Measurements from ENCODE around the gene TFDP1. TPM values are rescaled to one million over a fixed set of nuclear protein-coding genes. Genes with fewer than 3 reads are reported as not detected.
"Not testable (repeated sequence)": the region's sequence is repeated elsewhere in the genome, so short reads cannot be mapped to it uniquely, and the experiment has no call there.

The TFDP1 gene
- total RNA-seq, 4 donors from 2014 or later: 10.3 to 101 (median 52.3) TPM

DNA sequence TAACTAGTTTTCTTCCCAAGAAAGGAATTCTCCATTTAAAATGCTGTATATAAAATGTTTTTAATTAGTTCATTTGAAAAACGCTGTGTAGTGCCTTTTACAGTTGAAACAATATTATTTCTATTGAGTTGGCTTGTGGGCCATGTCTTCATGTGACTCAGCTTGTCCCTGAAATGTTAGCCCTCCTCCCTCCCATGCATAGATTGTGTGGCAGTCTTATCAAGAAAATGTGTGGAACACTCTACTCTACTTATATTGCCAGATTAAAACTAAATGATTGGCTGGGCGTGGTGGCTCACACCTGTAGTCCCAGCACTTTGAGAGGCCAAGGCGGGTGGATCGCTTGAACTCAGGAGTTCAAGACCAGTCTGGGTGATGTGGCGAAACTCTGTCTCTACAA, 33.4 kb downstream of the TFDP1 start:
- Histone ChIP-seq H3K4me3 (no peak overlapping the region), H3K27ac (no peak overlapping the region), H3K27me3 (no peaks in the 10 kb centered on the region), H3K9me3 (no peaks in the 10 kb centered on the region), H3K4me1 (no peaks in the 10 kb centered on the region), H3K36me3 (no peaks in the 10 kb centered on the region)
- DNase-seq: no peak
- no peak for TF ChIP-seq POLR2A (IDR thresholded peaks at IDR 0.05)
- TF ChIP-seq, protein P1, sequence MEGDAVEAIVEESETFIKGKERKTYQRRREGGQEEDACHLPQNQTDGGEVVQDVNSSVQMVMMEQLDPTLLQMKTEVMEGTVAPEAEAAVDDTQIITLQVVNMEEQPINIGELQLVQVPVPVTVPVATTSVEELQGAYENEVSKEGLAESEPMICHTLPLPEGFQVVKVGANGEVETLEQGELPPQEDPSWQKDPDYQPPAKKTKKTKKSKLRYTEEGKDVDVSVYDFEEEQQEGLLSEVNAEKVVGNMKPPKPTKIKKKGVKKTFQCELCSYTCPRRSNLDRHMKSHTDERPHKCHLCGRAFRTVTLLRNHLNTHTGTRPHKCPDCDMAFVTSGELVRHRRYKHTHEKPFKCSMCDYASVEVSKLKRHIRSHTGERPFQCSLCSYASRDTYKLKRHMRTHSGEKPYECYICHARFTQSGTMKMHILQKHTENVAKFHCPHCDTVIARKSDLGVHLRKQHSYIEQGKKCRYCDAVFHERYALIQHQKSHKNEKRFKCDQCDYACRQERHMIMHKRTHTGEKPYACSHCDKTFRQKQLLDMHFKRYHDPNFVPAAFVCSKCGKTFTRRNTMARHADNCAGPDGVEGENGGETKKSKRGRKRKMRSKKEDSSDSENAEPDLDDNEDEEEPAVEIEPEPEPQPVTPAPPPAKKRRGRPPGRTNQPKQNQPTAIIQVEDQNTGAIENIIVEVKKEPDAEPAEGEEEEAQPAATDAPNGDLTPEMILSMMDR (IDR thresholded peaks at IDR 0.05): no peak
- intact Hi-C loops (cut with DNase I; ENCODE audit: low total_unique reads): no loop called here

- intact Hi-C loops (cut with DNase I; ENCODE audit: low total_unique reads): no loop called here
- Histone ChIP-seq H3K4me1 (no peaks in the 10 kb centered on the region), H3K9me3 (no peaks in the 10 kb centered on the region), H3K27me3 (no peaks in the 10 kb centered on the region), H3K36me3 (no peaks in the 10 kb centered on the region), H3K4me3 (no peak overlapping the region), H3K27ac (no peak overlapping the region)
- no peak for TF ChIP-seq POLR2A (IDR thresholded peaks at IDR 0.05)
- TF ChIP-seq, protein P1 (IDR thresholded peaks at IDR 0.05): no peak
- DNase-seq: no peak
Observed at GRCh38 chr13:113618455-113618854, 33.9 kb downstream of the TFDP1 start.

DNA sequence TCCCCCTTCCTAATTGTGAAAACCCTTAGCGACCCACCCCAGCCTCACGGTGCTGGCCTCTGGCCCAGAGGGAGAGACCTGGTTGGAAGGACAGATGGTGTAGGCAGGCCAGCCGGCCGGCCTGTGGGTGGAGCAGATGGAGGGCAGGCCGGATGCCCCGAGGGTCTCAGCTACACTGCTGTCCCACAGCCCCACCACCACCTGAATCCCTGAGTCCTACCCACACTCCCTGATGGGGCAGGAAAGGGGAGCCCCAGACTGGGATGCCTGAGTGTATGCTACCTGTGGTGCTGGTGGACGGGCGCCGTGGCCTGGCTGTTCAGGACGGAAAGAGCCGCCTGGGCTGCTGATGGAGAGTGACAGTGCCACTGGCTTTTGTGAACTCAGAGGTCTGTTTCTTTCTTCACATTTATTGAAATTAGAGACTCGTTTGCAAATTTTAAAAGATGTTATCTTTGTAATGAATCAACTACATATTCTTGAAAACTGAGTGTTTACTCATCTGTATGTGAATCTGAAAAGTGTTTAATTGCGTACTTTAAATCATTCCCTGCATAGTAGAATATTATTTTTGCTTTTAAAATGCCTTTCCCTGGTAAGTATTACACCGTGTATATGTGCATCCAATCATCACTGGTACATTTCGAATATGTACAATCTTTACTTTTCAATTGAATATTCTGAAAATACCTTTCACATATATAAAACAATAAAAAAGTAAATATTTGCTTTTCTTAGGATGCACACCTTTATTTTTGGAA, 35.7 kb downstream of the TFDP1 start:
- H3K4me1 ChIP-seq: no peaks in the 10 kb centered on the region
- DNase-seq: no peak
- H3K9me3 ChIP-seq: no peaks in the 10 kb centered on the region
- H3K27me3 ChIP-seq: no peaks in the 10 kb centered on the region
- intact Hi-C loops (cut with DNase I; ENCODE audit: low total_unique reads): no loop called here
- H3K36me3 ChIP-seq: no peaks in the 10 kb centered on the region
- no peak overlapping the region for H3K4me3 ChIP-seq
- no peak overlapping the region for H3K27ac ChIP-seq
- TF ChIP-seq POLR2A (IDR thresholded peaks at IDR 0.05): no peak
- TF ChIP-seq, protein P1 (IDR thresholded peaks at IDR 0.05): no peak

GRCh38 chr13:113621046-113621445, 36.5 kb downstream of the TFDP1 start:
- TF ChIP-seq POLR2A (IDR thresholded peaks at IDR 0.05): no peak
- TF ChIP-seq, protein P1 (IDR thresholded peaks at IDR 0.05): no peak
- H3K36me3 ChIP-seq: no peaks in the 10 kb centered on the region
- H3K4me3 ChIP-seq: no peak overlapping the region
- H3K9me3 ChIP-seq: no peaks in the 10 kb centered on the region
- H3K27ac ChIP-seq: no peak overlapping the region
- H3K27me3 ChIP-seq: no peaks in the 10 kb centered on the region
- intact Hi-C loops (cut with DNase I; ENCODE audit: low total_unique reads): no loop called here
- no peak for DNase-seq
- H3K4me1 ChIP-seq: no peaks in the 10 kb centered on the region

DNA sequence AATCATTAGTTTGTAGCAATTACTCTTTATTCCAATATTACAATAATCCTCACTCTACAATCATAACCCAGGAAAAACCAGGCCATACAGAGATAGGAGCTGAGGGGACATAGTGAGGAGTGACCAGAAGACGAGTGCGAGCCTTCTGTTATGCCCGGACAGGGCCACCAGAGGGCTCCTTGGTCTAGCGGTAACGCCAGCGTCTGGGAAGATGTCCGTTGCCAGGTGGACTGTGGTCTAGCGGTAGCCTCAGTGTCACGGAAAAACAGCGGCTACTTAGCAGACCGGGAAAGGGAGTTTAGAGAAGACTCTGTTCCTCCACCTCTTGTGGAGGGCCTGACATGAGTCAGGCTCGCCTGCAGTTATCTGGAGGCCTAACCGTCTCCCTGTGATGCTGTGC, 36.9 kb downstream of the TFDP1 start:
- H3K27ac ChIP-seq; intact Hi-C loops (cut with DNase I; ENCODE audit: low total_unique reads); H3K4me1 ChIP-seq; H3K36me3 ChIP-seq; H3K9me3 ChIP-seq; DNase-seq; H3K4me3 ChIP-seq; H3K27me3 ChIP-seq: not testable (repeated sequence)
- TF ChIP-seq, protein P1 (IDR thresholded peaks at IDR 0.05): peak in 1 of 4 experiments; percentile 10

- H3K4me1 ChIP-seq; DNase-seq; H3K27ac ChIP-seq; intact Hi-C loops (cut with DNase I; ENCODE audit: low total_unique reads); H3K27me3 ChIP-seq; H3K4me3 ChIP-seq; H3K9me3 ChIP-seq; H3K36me3 ChIP-seq: not testable (repeated sequence)
Observed at GRCh38 chr13:113621986-113622550, 37.5 kb downstream of the TFDP1 start.

Measured in uterus (tissue), 4 donors.